K562 (cell line): ENCODE data around the gene ACTR3. TPM values are rescaled to one million over a fixed set of nuclear protein-coding genes. Genes with fewer than 3 reads are reported as not detected.

Experiments
- ARID1B ChIP-seq: fragments of 450-650 bp; IDR thresholded peaks from 2 replicates; pipeline ENCODE4 v1.6.1; 2016; ENCODE audit warnings: antibody characterized with exemption, mild to moderate bottlenecking, inconsistent platforms
- ATF1 ChIP-seq, 2 experiments: fragments of 450-650 bp in 1 of 2; IDR thresholded peaks; 2 replicates each; pipeline ENCODE4 v1.6.1; 2016; ENCODE audit warnings: missing compliant biosample characterization in 1 of 2, missing genetic modification characterization in 1 of 2
- DEAF1 ChIP-seq: fragments of 450-650 bp; formaldehyde crosslinking; IDR thresholded peaks from 2 replicates; pipeline ENCODE4 v1.4.0; 2020; ENCODE audit warnings: mild to moderate bottlenecking, moderate library complexity
- EP400 ChIP-seq: fragments of 450-650 bp; IDR thresholded peaks from 2 replicates; pipeline ENCODE4 v1.6.1; 2017; ENCODE audit warnings: antibody characterized with exemption, mild to moderate bottlenecking, moderate library complexity
- ETS1 ChIP-seq: conservative IDR thresholded peaks from 2 replicates; pipeline ENCODE4 v1.6.1; 2011; ENCODE audit warnings: low read depth, mild to moderate bottlenecking, low read length; ENCODE audit not compliant: control insufficient read depth
- ETV5 ChIP-seq: sonication (generic); formaldehyde crosslinking; IDR thresholded peaks from 2 replicates; pipeline ENCODE4 v1.4.0; 2020; ENCODE audit warnings: low read depth, mild to moderate bottlenecking, missing genetic modification reagents
- GATAD2B ChIP-seq: fragments of 450-650 bp; IDR thresholded peaks from 2 replicates; pipeline ENCODE4 v1.6.1; 2017; ENCODE audit warnings: mild to moderate bottlenecking, borderline replicate concordance
- MEF2D ChIP-seq: conservative IDR thresholded peaks from 2 replicates; pipeline ENCODE4 v1.6.1; 2016; ENCODE audit warnings: low read depth, missing genetic modification characterization, missing compliant biosample characterization
- NEUROD1 ChIP-seq: fragments of 150-350 bp; IDR thresholded peaks from 2 replicates; pipeline ENCODE4 v1.6.1; 2014; ENCODE audit warnings: borderline replicate concordance, low read length, low read depth; ENCODE audit not compliant: partially characterized antibody
- POLR2B ChIP-seq: fragments of 450-650 bp; IDR thresholded peaks from 2 replicates; pipeline ENCODE4 v1.6.1; 2018; ENCODE audit warnings: low read depth; ENCODE audit not compliant: partially characterized antibody
- POLR3A ChIP-seq: IDR thresholded peaks from 2 replicates; pipeline ENCODE4 v1.6.1; 2011; ENCODE audit warnings: borderline replicate concordance, mild to moderate bottlenecking, moderate library complexity; ENCODE audit not compliant: insufficient read length, insufficient read depth; ENCODE audit errors: extremely low read depth
- UBTF ChIP-seq, 2 experiments: IDR thresholded peaks; 2 replicates each; pipeline ENCODE4 v1.6.1; 2012; ENCODE audit warnings: improper control_type of control experiment in 2 of 2, low read depth in 2 of 2, low read length in 2 of 2, borderline replicate concordance in 1 of 2
- USF1 ChIP-seq: sonication (generic); formaldehyde crosslinking; IDR thresholded peaks from 2 replicates; pipeline ENCODE4 v1.9.0; 2022; ENCODE audit warnings: mild to moderate bottlenecking, missing genetic modification reagents
- ZBTB11 ChIP-seq, 3 experiments: fragments of 200-800 bp in 1 of 3; fragments of 250-450 bp in 1 of 3; fragments of 450-650 bp in 1 of 3; sonication (Bioruptor Pico) in 1 of 3; sonication (Bioruptor generic) in 1 of 3; formaldehyde crosslinking in 1 of 3; IDR thresholded peaks; 2 replicates each; pipeline versions ENCODE4 v1.6.1 to v1.8.0; 2016 to 2022; ENCODE audit warnings: mild to moderate bottlenecking in 2 of 3, missing genetic modification characterization in 2 of 3, missing compliant biosample characterization in 1 of 3, moderate library complexity in 1 of 3
- polyA plus RNA-seq, 8 experiments: library from polyadenylated mRNA; depleted of rRNA in 4 of 8; stranded (reverse) in 5 of 8; unstranded in 3 of 8; fragments of >200 nt; fragmentation: Nextera tagmentation in 2 of 8; fragmentation: Illumina TruSeq in 1 of 8; extraction: Ambion mirVana in 2 of 8; extraction: Trizol in 1 of 8; gene quantifications; 2 replicates each; pipeline versions ENCODE4 v1.2.1 to v1.2.3, GENCODE V29; 2011 to 2014; ENCODE audit warnings: inconsistent platforms in 1 of 8, missing spikeins in 1 of 8
- total RNA-seq, 7 experiments: library from RNA; depleted of rRNA in 6 of 7; stranded (reverse); fragments of >200 nt in 6 of 7; fragmentation: Illumina TruSeq in 2 of 7; extraction: Trizol in 2 of 7; gene quantifications; 2 replicates each; pipeline versions ENCODE4 v1.2.1 to v1.2.3, GENCODE V29; 2011 to 2021; ENCODE audit warnings: low replicate concordance in 1 of 7

ACTR3 gene
- total and polyA plus RNA-seq, 9 of the 15 experiments (the other 6 are each of a cell fraction or from before 2014, with no cell fraction given): 49.0 to 354 (median 249) TPM

GRCh38 chr2:113889471-113890252, at the start of gene ACTR3 (continued):
- TF ChIP-seq USF1 (CRISPR knock-in tag): no peak
- TF ChIP-seq GATAD2B: peak; percentile 19
- peak; percentile 34; the same call in 1 of the 2 replicates for TF ChIP-seq DEAF1 (CRISPR knock-in tag)
- TF ChIP-seq ETV5: peak; percentile 82
- peak; percentile 40 to 91 for TF ChIP-seq UBTF (IDR thresholded peaks at IDR 0.05; ENCODE audit: borderline replicate concordance in 1 of 2, low read depth in 2 of 2, low read length in 2 of 2)
- TF ChIP-seq ARID1B: peak; percentile 63; the same call in 1 of the 2 replicates
- TF ChIP-seq ATF1 (CRISPR knock-in tag; IDR thresholded peaks at IDR 0.05): no peak
- TF ChIP-seq ATF1 (tag; IDR thresholded peaks at IDR 0.05): peak; percentile 80
- TF ChIP-seq MEF2D (tag): 0 out of 2 replicates have a peak, but pooled peaks have one; percentile 25
- peak; percentile 76 for TF ChIP-seq ETS1
- peak; percentile 86 for TF ChIP-seq EP400
- peak; percentile 95 for TF ChIP-seq POLR2B
- TF ChIP-seq POLR3A: no peak
- peak in 1 of 3 experiments; percentile 63; a peak in 1 of 6 replicates for TF ChIP-seq ZBTB11 (CRISPR knock-in tag; IDR thresholded peaks at IDR 0.05)
- peak; percentile 99 for TF ChIP-seq NEUROD1
